H1 (cell line): ENCODE data around the gene VEZT.

ENCODE experiments used
- CHD1 ChIP-seq: IDR thresholded peaks from 2 replicates; pipeline ENCODE4 v1.6.1; 2012; ENCODE audit warnings: low read depth, low read length, improper control_type of control experiment
- CREB1 ChIP-seq: IDR thresholded peaks from 2 replicates; pipeline ENCODE4 v1.6.1; 2012; ENCODE audit warnings: inconsistent platforms
- HDAC2 ChIP-seq, 2 experiments: fragments of 300-600 bp in 1 of 2; sonication (generic) in 1 of 2; IDR thresholded peaks; 2 replicates each; pipeline ENCODE4 v1.6.1; 2011 to 2012; ENCODE audit warnings: low read depth in 2 of 2, low read length in 2 of 2, mild to moderate bottlenecking in 2 of 2, moderate library complexity in 2 of 2, borderline replicate concordance in 1 of 2, inconsistent platforms in 1 of 2
- POLR2A ChIP-seq, 2 experiments: IDR thresholded peaks; 1 replicate in 1 of 2; 2 replicates in 1 of 2; pipeline ENCODE4 v1.6.1; 2011; ENCODE audit warnings: low read depth in 2 of 2, low read length in 2 of 2, mild to moderate bottlenecking in 2 of 2; ENCODE audit errors: control extremely low read depth in 1 of 2
- RAD21 ChIP-seq, 2 experiments: IDR thresholded peaks in 1 of 2; conservative IDR thresholded peaks in 1 of 2; 2 replicates each; pipeline ENCODE4 v1.6.1; 2011; ENCODE audit warnings: low read depth in 2 of 2, low read length in 2 of 2, improper control_type of control experiment in 1 of 2, inconsistent platforms in 1 of 2, mild to moderate bottlenecking in 1 of 2, moderate library complexity in 1 of 2
- TF ChIP-seq, protein P1 (sequence below), 3 experiments: IDR thresholded peaks; 1 replicate in 2 of 3; 2 replicates in 1 of 3; pipeline versions ENCODE4 v1.5.1 to v1.6.1; 2011; ENCODE audit warnings: low read length in 3 of 3, mild to moderate bottlenecking in 3 of 3, inconsistent platforms in 2 of 3, low read depth in 1 of 3, moderate library complexity in 1 of 3; ENCODE audit not compliant: insufficient read depth in 1 of 3; ENCODE audit errors: control extremely low read depth in 1 of 3
- TF ChIP-seq, protein P2 (sequence below): IDR thresholded peaks from 2 replicates; pipeline ENCODE4 v1.6.1; 2012; ENCODE audit warnings: inconsistent platforms
- TF ChIP-seq, protein P3 (sequence below): IDR thresholded peaks from 2 replicates; pipeline ENCODE4 v1.6.1; 2011; ENCODE audit warnings: low read length, improper control_type of control experiment

DNA sequence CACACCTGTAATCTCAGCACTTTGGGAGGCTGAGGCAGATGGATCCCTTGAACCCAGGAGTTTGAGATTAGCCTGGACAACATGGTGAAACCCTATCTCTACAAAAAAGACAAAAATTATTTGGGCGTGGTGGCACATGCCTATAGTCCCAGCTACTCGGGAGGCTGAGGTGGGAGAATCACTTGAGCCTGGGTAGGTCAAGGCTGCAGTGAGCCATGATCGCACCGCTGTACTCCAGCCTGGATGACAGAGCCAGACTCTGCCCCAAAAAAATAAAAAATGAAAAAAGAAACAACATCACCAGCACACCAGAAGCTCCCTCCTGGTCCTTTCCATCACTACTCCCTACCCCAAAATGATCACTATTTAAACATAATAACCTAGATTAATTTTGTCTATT lies 2.6 kb downstream of the VEZT start:
- TF ChIP-seq, protein P1, sequence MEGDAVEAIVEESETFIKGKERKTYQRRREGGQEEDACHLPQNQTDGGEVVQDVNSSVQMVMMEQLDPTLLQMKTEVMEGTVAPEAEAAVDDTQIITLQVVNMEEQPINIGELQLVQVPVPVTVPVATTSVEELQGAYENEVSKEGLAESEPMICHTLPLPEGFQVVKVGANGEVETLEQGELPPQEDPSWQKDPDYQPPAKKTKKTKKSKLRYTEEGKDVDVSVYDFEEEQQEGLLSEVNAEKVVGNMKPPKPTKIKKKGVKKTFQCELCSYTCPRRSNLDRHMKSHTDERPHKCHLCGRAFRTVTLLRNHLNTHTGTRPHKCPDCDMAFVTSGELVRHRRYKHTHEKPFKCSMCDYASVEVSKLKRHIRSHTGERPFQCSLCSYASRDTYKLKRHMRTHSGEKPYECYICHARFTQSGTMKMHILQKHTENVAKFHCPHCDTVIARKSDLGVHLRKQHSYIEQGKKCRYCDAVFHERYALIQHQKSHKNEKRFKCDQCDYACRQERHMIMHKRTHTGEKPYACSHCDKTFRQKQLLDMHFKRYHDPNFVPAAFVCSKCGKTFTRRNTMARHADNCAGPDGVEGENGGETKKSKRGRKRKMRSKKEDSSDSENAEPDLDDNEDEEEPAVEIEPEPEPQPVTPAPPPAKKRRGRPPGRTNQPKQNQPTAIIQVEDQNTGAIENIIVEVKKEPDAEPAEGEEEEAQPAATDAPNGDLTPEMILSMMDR (IDR thresholded peaks at IDR 0.05; ENCODE audit: control extremely low read depth in 1 of 3, insufficient read depth in 1 of 3, low read depth in 1 of 3, low read length in 3 of 3): no peak
- TF ChIP-seq, protein P2, sequence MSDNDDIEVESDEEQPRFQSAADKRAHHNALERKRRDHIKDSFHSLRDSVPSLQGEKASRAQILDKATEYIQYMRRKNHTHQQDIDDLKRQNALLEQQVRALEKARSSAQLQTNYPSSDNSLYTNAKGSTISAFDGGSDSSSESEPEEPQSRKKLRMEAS: no peak
- TF ChIP-seq CREB1 (no peak), RAD21 (IDR thresholded peaks at IDR 0.05 in 1 of 2, conservative IDR thresholded peaks at IDR 0.05 in 1 of 2; ENCODE audit: low read depth in 2 of 2, low read length in 2 of 2) (no peak), CHD1 (no peak), POLR2A (IDR thresholded peaks at IDR 0.05; ENCODE audit: control extremely low read depth in 1 of 2, low read depth in 2 of 2, low read length in 2 of 2) (no peak), HDAC2 (IDR thresholded peaks at IDR 0.05; ENCODE audit: borderline replicate concordance in 1 of 2, low read depth in 2 of 2, low read length in 2 of 2) (no peak)
- TF ChIP-seq, protein P3, sequence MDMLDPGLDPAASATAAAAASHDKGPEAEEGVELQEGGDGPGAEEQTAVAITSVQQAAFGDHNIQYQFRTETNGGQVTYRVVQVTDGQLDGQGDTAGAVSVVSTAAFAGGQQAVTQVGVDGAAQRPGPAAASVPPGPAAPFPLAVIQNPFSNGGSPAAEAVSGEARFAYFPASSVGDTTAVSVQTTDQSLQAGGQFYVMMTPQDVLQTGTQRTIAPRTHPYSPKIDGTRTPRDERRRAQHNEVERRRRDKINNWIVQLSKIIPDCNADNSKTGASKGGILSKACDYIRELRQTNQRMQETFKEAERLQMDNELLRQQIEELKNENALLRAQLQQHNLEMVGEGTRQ: no peak
